Thoracic aorta (tissue), 2 donors: ENCODE data around the gene LARGE2. TPM values are rescaled to one million over a fixed set of nuclear protein-coding genes. Genes with fewer than 3 reads are reported as not detected.

Experiments used
- ATAC-seq: fragments of 150-250 bp; one replicate; pipeline ENCODE4 v1.8.0; 2017; ENCODE audit warnings: low read depth; ENCODE audit not compliant: insufficient number of reproducible peaks, low FRiP score
- DNase-seq: peaks from one replicate; pipeline ENCODE4 v3.0.0-alpha.2; 2020; ENCODE audit warnings: low spot score
- H3K27ac ChIP-seq, 2 donors: fragments of 200-600 bp; sonication (generic); 1 replicate in 1 of 2; 2 replicates in 1 of 2; pipeline ENCODE4 v1.5.1; 2016; ENCODE audit warnings: mild to moderate bottlenecking in 2 of 2, moderate library complexity in 2 of 2
- H3K27me3 ChIP-seq: fragments of 200-600 bp; sonication (generic); replicated peaks from 2 replicates; pipeline ENCODE4 v1.6.0; 2016; ENCODE audit warnings: mild to moderate bottlenecking; ENCODE audit not compliant: insufficient read depth
- H3K36me3 ChIP-seq: fragments of 200-600 bp; sonication (generic); one replicate; pipeline ENCODE4 v1.5.1; 2016
- H3K4me1 ChIP-seq, 2 donors: fragments of 200-600 bp; sonication (generic); 1 replicate in 1 of 2; 2 replicates in 1 of 2; pipeline versions ENCODE4 v1.5.1 to v1.6.0; 2016; ENCODE audit warnings: low read depth in 2 of 2, mild to moderate bottlenecking in 1 of 2; ENCODE audit not compliant: control insufficient read depth in 1 of 2
- H3K4me3 ChIP-seq: fragments of 200-600 bp; sonication (generic); 2 replicates; pipeline ENCODE4 v1.5.1; 2016; ENCODE audit warnings: mild to moderate bottlenecking
- H3K9me3 ChIP-seq: fragments of 200-600 bp; sonication (generic); 2 replicates; pipeline ENCODE4 v1.5.1; 2016
- total RNA-seq, 2 donors: library from RNA; depleted of rRNA; stranded (reverse); fragments of >200 nt; gene quantifications; one replicate each; pipeline versions ENCODE4 v1.1.0 to v1.2.3, GENCODE V29; 2016
- TF ChIP-seq, protein P1 (sequence below): fragments of 200-600 bp; sonication (generic); IDR thresholded peaks from one replicate; pipeline ENCODE4 v1.5.1; 2019; ENCODE audit warnings: antibody characterized with exemption

The LARGE2 gene
- total RNA-seq = 1 to 10 TPM in 1 of 2 donors, not detected in 1; 3.1 TPM

DNA sequence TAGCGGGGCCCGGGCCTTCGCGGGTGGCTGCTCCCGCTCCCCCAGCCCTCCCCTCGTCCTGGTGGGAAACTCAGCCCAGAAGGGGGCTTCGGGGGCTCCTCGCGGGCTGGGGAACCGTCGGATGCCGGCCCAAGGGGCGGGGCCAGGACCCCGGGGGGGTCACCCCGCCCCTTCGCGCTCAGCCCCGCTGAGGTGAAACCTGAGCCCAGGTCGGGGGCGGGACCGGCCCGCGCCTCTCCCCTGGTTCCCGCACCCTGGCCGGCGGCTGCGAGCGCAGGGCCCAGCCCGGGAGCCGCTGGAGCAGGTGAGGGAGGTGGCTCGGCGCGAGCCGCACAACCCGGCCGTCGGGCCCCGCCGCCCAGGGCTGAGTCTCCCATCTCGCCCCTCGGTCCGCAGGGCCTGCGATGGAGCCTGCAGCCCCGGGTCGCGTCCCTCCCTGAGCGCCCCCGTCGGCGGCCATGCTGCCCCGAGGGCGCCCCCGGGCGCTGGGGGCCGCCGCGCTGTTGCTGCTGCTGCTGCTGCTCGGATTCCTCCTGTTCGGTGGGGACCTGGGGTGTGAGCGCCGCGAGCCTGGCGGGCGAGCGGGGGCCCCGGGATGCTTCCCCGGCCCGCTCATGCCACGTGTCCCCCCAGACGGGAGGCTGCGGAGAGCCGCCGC, at the start of gene LARGE2:
LARGE2 (plus strand) TSS at position 232 of the 658 bp plus-strand sequence; CDS start at position 459, 227 bp downstream.
- ATAC-seq (no peak), DNase-seq (no peak)
- TF ChIP-seq, protein P1, sequence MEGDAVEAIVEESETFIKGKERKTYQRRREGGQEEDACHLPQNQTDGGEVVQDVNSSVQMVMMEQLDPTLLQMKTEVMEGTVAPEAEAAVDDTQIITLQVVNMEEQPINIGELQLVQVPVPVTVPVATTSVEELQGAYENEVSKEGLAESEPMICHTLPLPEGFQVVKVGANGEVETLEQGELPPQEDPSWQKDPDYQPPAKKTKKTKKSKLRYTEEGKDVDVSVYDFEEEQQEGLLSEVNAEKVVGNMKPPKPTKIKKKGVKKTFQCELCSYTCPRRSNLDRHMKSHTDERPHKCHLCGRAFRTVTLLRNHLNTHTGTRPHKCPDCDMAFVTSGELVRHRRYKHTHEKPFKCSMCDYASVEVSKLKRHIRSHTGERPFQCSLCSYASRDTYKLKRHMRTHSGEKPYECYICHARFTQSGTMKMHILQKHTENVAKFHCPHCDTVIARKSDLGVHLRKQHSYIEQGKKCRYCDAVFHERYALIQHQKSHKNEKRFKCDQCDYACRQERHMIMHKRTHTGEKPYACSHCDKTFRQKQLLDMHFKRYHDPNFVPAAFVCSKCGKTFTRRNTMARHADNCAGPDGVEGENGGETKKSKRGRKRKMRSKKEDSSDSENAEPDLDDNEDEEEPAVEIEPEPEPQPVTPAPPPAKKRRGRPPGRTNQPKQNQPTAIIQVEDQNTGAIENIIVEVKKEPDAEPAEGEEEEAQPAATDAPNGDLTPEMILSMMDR = no peak
- Histone ChIP-seq H3K4me3 (peak within 1 kb of the TSS; percentile 57), H3K27me3 (peaks cover 6% of the 10 kb centered on the region), H3K27ac (no peak within 1 kb of the TSS), H3K4me1 (peaks cover 7 to 16% of the 10 kb centered on the region in 2 donors), H3K36me3 (no peaks in the 10 kb centered on the region), H3K9me3 (no peaks in the 10 kb centered on the region)

DNA sequence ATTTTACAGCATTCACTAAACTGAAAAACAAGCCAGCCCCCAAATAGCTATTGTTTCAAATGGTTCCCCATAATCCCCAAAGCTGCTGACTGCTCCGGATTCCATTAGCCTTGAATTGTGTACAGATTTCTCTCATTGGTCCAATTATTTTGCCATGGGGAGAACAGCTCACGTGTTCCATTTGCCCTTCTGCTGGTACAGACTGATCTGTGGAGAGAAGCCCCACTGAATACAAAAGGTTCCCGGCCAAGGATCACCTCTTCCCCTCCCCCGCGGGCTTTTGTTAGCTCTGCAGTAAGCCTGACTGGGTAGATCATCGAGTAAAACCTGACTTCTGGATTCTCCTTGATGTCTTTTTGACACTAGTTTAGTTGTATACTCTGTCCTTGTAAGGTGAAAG, 46.1 kb upstream of the LARGE2 start:
- H3K36me3 ChIP-seq = peaks cover 80% of the 10 kb centered on the region
- no peak for ATAC-seq

DNA sequence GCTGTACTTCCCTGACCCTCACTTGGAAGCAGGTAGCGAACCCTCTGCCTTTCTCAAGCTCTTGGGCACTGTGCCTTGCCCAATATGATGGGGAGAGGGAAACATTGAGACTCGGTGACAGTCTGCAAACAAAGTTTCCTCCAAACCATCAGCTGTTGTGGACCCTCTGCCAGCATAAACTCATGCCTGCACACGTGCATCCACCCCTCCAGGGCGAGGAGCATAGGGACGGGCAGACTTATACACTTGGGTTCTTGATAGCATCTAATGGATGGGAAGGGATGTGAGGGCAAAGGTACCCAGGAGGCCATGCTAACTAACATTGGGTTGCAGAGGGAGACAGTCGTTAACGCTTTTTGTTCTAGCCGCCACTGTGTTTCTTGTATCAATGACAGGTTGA, 45.2 kb upstream of the LARGE2 start:
- no peak for ATAC-seq
- H3K4me3 ChIP-seq = no peak overlapping the region
- TF ChIP-seq, protein P1 = no peak
- no peaks in the 10 kb centered on the region for H3K4me1 ChIP-seq
- peaks cover 80% of the 10 kb centered on the region for H3K36me3 ChIP-seq
- no peak overlapping the region for H3K27ac ChIP-seq
- DNase-seq = no peak
- H3K9me3 ChIP-seq = no peaks in the 10 kb centered on the region
- no peaks in the 10 kb centered on the region for H3K27me3 ChIP-seq

More for the DNA sequence above, 46.1 kb upstream of the LARGE2 start:
- Histone ChIP-seq H3K27me3 (no peaks in the 10 kb centered on the region), H3K27ac (no peak overlapping the region), H3K4me1 (no peaks in the 10 kb centered on the region), H3K9me3 (no peaks in the 10 kb centered on the region), H3K4me3 (no peak overlapping the region)
- TF ChIP-seq, protein P1 = no peak
- no peak for DNase-seq

DNA sequence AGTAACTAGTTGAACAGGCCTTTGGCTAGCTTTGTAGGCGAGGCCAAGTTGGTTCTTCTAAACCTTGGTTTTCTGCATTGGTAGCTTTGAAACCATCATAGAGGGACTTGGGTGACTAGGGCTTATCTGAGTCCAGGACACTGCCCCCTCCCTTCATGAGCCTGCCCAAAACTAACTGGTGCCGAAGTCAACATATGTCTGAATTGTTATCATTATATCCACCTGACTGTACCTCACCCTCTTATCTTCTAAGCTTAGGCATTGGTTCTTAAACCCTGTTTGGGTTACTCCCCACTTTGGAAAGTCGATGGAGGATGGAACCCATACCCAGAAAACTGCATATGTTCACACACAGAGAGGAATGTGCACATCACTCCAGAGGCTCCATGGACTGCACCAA, 44.6 kb upstream of the LARGE2 start:
- Histone ChIP-seq H3K4me1 (no peaks in the 10 kb centered on the region), H3K27me3 (no peaks in the 10 kb centered on the region), H3K36me3 (peaks cover 76% of the 10 kb centered on the region), H3K27ac (no peak overlapping the region), H3K4me3 (no peak overlapping the region), H3K9me3 (no peaks in the 10 kb centered on the region)
- TF ChIP-seq, protein P1 = no peak
- DNase-seq (no peak), ATAC-seq (no peak)

DNA sequence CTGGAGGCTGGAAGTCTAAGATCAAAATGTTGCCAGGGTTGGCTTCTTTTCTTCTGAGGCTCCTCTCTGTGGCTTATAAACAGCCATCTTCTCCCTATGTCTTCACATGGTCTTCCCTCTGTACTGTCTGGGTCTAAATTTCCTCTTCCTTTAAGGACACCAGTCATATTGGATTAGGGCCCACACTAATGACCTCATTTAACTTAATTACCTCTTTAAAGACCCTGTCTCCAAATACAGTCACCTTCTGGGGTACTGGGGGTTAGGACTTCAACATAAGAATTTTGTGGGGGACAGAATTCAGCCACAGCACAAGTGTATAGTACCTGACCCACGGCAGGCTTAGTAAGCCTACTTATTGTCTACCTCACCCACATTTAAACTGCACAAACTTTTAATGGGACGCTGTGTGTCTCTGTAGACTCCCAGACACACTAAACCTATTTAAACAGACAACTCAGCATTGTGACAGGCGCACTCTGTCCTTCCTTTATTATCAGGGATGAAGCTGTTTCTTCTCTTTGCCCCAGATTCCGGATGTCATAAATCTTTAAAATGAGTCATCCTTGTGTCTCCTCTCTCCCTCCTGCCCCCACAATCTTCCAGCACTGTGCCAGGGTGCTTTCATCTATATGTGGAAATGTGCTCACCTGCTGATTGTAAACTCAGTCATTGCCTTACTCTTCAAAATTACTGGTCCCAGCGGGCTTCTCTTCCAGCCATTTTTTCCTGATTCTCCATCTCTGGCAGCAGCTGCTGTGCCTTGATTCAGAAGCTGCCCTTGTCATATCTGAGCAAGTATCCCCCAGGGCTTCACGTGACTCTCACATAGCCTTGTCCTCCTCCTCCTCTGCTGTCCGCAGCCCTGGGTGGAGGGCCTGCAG, 42.4 kb upstream of the LARGE2 start:
- no peak for ATAC-seq
- Histone ChIP-seq H3K4me3 (no peak overlapping the region), H3K27me3 (no peaks in the 10 kb centered on the region), H3K9me3 (no peaks in the 10 kb centered on the region), H3K36me3 (peaks cover 56% of the 10 kb centered on the region), H3K27ac (no peak overlapping the region), H3K4me1 (peaks cover 0 to under 1% of the 10 kb centered on the region in 2 donors)
- DNase-seq = no peak
- TF ChIP-seq, protein P1 = no peak
